Nephron progenitor cell (in vitro differentiated cells): ENCODE measurements around the gene NRSN2.
"Not testable (repeated sequence)": the region's sequence is repeated elsewhere in the genome, so short reads cannot be mapped to it uniquely, and the experiment has no call there.

ENCODE experiments used
- DNase-seq: peaks from one replicate; pipeline ENCODE4 v3.0.0; 2021
- H3K27ac Mint-ChIP-seq: 2 replicates; pipeline ENCODE4 v1.8.0; 2021; ENCODE audit warnings: mild to moderate bottlenecking, moderate library complexity, mixed read lengths
- H3K27me3 Mint-ChIP-seq: 2 replicates; pipeline ENCODE4 v1.8.0; 2021; ENCODE audit warnings: mild to moderate bottlenecking, low read depth, mixed read lengths; ENCODE audit not compliant: poor library complexity
- H3K36me3 Mint-ChIP-seq: 2 replicates; pipeline ENCODE4 v1.8.0; 2021; ENCODE audit warnings: low read depth, mixed read lengths
- H3K4me1 Mint-ChIP-seq: 2 replicates; pipeline ENCODE4 v1.8.0; 2021; ENCODE audit warnings: mixed read lengths
- H3K4me3 Mint-ChIP-seq: 2 replicates; pipeline ENCODE4 v1.8.0; 2021; ENCODE audit warnings: mild to moderate bottlenecking, moderate library complexity, mixed read lengths
- H3K9me3 Mint-ChIP-seq: 2 replicates; pipeline ENCODE4 v1.8.0; 2021; ENCODE audit warnings: mild to moderate bottlenecking, moderate library complexity, mixed read lengths
- TF ChIP-seq, protein P1 (sequence below): fragments of 200-600 bp; sonication (generic); IDR thresholded peaks from 2 replicates; pipeline ENCODE4 v1.5.0; 2021; ENCODE audit warnings: antibody characterized with exemption

The NRSN2 gene

DNA sequence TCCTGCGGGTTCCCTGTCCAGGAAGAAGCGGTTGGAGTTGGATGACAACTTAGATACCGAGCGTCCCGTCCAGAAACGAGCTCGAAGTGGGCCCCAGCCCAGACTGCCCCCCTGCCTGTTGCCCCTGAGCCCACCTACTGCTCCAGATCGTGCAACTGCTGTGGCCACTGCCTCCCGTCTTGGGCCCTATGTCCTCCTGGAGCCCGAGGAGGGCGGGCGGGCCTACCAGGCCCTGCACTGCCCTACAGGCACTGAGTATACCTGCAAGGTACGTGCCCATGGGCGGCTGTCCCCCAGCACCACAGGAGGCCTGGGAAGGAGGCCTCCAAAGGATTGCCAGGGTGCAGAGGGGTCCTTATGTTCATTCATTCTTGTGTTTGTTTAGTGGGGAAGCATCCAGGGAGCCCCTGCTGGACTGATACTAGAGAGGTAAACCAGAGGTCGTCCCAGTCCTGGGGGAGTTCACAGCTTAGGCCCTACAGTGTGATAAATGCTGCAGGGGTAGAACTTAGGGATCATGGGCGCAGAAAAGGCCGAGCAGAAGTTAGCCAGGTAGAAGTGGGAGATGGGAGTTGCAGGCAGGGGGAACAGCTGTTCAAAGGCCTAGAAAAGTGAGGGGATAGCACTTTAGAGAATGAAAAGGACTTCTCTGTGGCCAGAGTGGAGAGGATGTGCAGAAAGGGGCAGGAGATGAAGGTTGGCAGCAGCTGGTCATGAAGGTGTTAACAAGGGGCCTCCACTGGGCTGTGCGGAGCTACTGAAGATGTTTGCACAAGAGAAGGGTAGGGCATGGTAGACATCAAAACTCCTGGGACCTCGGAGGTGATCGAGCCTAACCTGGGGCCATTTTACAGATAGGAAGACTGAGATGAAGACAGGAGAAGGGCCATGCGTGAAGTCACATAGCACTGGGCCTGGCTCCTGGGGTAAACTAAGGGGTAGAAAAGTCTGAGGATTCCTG lies 41.4 kb downstream of the NRSN2 start:
- Mint-ChIP-seq H3K4me1 (no peaks in the 10 kb centered on the region), H3K4me3 (no peak overlapping the region), H3K36me3 (peaks cover 11% of the 10 kb centered on the region), H3K27ac (no peak overlapping the region), H3K27me3 (peaks cover 18% of the 10 kb centered on the region), H3K9me3 (no peaks in the 10 kb centered on the region)
- TF ChIP-seq, protein P1, sequence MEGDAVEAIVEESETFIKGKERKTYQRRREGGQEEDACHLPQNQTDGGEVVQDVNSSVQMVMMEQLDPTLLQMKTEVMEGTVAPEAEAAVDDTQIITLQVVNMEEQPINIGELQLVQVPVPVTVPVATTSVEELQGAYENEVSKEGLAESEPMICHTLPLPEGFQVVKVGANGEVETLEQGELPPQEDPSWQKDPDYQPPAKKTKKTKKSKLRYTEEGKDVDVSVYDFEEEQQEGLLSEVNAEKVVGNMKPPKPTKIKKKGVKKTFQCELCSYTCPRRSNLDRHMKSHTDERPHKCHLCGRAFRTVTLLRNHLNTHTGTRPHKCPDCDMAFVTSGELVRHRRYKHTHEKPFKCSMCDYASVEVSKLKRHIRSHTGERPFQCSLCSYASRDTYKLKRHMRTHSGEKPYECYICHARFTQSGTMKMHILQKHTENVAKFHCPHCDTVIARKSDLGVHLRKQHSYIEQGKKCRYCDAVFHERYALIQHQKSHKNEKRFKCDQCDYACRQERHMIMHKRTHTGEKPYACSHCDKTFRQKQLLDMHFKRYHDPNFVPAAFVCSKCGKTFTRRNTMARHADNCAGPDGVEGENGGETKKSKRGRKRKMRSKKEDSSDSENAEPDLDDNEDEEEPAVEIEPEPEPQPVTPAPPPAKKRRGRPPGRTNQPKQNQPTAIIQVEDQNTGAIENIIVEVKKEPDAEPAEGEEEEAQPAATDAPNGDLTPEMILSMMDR = no peak
- DNase-seq = no peak

DNA sequence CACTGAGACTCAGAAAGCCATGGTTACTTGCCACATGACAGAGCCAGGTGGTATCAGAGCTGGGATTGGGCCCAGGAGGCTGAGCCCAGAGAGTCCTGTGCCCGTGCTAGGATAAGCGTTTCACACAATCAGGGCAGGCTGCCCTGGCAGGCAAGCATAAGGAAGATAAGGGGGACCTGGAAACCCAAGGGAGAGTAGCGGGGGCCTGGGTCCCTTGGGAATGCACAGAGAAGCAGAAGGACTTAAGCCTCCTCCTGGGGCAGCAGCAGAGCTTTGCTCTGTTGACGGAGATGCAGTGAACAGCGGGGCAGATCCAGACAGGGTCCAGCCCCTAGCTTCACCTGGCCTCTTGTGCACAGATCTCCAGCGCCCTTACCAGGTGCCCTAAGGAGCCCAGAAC lies 42.3 kb downstream of the NRSN2 start:
- Mint-ChIP-seq H3K4me3 (no peak overlapping the region), H3K36me3 (peaks cover 15% of the 10 kb centered on the region), H3K27ac (no peak overlapping the region), H3K27me3 (peaks cover 9% of the 10 kb centered on the region), H3K4me1 (no peaks in the 10 kb centered on the region), H3K9me3 (no peaks in the 10 kb centered on the region)
- DNase-seq = no peak
- TF ChIP-seq, protein P1 = no peak

DNA sequence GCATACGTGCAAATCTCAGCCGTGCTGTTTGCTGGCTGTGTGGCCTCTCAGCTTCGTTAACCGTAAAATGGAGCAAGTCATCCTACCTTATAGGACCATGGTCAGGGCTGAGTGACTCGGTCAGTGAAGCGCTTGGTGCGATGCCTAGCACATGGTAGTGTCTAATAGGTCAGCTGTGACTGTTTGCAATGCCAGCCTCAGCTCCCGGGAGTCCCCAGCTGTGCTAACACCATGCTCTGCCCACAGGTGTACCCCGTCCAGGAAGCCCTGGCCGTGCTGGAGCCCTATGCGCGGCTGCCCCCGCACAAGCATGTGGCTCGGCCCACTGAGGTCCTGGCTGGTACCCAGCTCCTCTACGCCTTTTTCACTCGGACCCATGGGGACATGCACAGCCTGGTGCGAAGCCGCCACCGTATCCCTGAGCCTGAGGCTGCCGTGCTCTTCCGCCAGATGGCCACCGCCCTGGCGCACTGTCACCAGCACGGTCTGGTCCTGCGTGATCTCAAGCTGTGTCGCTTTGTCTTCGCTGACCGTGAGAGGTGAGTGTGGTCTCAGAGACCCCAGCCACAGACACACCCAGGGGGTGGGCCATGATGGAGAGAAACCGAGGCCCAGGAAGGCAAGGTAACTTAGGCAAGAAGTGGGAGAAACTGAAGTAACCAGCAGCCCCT lies 44.3 kb downstream of the NRSN2 start:
- TF ChIP-seq, protein P1 = no peak
- Mint-ChIP-seq H3K36me3 (peaks cover 15% of the 10 kb centered on the region), H3K27me3 (peaks cover 5% of the 10 kb centered on the region), H3K9me3 (no peaks in the 10 kb centered on the region), H3K27ac (no peak overlapping the region), H3K4me3 (no peak overlapping the region), H3K4me1 (no peaks in the 10 kb centered on the region)
- no peak for DNase-seq

DNA sequence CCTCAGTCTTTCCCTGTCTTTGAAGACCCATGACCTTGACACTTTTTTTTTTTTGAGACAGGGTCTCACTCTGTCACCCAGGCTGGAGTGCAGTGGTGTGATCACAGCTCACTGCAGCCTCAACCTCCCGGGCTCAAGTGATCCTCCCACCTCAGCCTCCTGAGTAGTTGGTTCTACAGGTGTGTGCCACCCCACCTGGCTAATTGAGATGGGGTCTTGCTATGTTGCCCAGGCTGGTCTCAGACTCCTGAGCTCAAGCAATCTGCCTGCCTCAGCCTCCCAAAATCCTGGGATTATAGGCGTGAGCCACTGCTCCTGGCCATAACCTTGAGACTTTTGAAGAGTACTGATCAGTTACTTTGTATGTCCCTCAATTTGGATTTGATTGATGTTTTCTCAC lies 46.4 kb downstream of the NRSN2 start:
- not testable (repeated sequence) for H3K4me3 Mint-ChIP-seq, H3K27ac Mint-ChIP-seq, H3K27me3 Mint-ChIP-seq

DNA sequence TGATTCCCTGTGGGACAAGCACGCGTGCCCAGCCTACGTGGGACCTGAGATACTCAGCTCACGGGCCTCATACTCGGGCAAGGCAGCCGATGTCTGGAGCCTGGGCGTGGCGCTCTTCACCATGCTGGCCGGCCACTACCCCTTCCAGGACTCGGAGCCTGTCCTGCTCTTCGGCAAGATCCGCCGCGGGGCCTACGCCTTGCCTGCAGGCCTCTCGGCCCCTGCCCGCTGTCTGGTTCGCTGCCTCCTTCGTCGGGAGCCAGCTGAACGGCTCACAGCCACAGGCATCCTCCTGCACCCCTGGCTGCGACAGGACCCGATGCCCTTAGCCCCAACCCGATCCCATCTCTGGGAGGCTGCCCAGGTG lies 49.3 kb downstream of the NRSN2 start:
- peaks cover 13% of the 10 kb centered on the region for H3K36me3 Mint-ChIP-seq
- no peak overlapping the region for H3K27ac Mint-ChIP-seq
- no peak overlapping the region for H3K4me3 Mint-ChIP-seq
- no peaks in the 10 kb centered on the region for H3K9me3 Mint-ChIP-seq
- no peak for DNase-seq
- TF ChIP-seq, protein P1 = no peak
- H3K27me3 Mint-ChIP-seq = no peaks in the 10 kb centered on the region
- H3K4me1 Mint-ChIP-seq = peaks cover 12% of the 10 kb centered on the region

More for the DNA sequence above, 46.4 kb downstream of the NRSN2 start:
- not testable (repeated sequence) for H3K9me3 Mint-ChIP-seq, DNase-seq, H3K4me1 Mint-ChIP-seq
- H3K36me3 Mint-ChIP-seq = peaks cover 18% of the 10 kb centered on the region

DNA sequence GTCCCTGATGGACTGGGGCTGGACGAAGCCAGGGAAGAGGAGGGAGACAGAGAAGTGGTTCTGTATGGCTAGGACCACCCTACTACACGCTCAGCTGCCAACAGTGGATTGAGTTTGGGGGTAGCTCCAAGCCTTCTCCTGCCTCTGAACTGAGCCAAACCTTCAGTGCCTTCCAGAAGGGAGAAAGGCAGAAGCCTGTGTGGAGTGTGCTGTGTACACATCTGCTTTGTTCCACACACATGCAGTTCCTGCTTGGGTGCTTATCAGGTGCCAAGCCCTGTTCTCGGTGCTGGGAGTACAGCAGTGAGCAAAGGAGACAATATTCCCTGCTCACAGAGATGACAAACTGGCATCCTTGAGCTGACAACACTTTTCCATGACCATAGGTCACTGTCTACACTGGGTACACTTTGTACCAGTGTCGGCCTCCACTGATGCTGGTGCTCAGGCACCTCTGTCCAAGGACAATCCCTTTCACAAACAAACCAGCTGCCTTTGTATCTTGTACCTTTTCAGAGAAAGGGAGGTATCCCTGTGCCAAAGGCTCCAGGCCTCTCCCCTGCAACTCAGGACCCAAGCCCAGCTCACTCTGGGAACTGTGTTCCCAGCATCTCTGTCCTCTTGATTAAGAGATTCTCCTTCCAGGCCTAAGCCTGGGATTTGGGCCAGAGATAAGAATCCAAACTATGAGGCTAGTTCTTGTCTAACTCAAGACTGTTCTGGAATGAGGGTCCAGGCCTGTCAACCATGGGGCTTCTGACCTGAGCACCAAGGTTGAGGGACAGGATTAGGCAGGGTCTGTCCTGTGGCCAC lies 49.9 kb downstream of the NRSN2 start:
- DNase-seq = no peak
- TF ChIP-seq, protein P1 = no peak
- Mint-ChIP-seq H3K27me3 (no peaks in the 10 kb centered on the region), H3K36me3 (peaks cover 13% of the 10 kb centered on the region), H3K9me3 (no peaks in the 10 kb centered on the region), H3K4me1 (peaks cover 12% of the 10 kb centered on the region), H3K27ac (no peak overlapping the region), H3K4me3 (no peak overlapping the region)
